ENCODE measurements around the gene CELF1. TPM values are rescaled to one million over a fixed set of nuclear protein-coding genes. Genes with fewer than 3 reads are reported as not detected.

CELF1 gene
- total RNA-seq, 1 experiment from 2014 or later: 173 TPM

DNA sequence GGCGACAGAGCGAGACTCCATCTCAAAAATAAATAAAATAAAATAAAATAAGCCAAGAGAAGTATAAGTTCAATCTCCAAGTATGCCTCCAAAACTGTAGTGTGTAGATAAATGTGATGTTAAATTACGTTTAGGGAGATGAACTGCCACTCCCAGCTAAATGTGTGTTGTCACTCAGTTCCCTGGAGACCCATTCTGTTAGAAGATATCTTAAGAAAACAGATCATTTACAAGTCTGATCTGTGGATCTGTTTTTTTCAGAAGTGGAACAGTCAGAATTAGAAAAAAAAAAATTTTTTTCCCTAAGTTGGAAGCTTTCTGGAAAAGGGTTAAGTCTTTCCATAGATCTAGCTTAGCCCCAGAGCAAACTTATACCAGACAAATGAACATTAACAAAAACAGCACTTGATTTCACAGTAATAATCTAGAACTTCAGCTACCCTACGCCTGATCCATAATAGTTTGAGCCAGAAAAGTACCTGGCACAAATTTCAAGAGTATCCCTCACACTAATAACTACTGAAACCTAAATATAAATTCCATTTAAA lies 18.2 kb downstream of the CELF1 start:
- H3K9me3 Mint-ChIP-seq (ENCODE audit: unreplicated experiment): no peaks in the 10 kb centered on the region
- ChIA-PET POLR2A (interaction anchor here (0.8 to 4.7 kb wide), 3 partner anchors 11 to 24 kb away, joined by 3 to 23 read pairs (median 12); no protein-coding TSS in a partner anchor), CTCF (interaction anchor here (0.6 to 1.9 kb wide), 4 partner anchors 16 to 335 kb away, joined by 3 to 4 read pairs (median 4); no protein-coding TSS in a partner anchor)
- peaks cover 22% of the 10 kb centered on the region for H3K4me1 Mint-ChIP-seq (ENCODE audit: insufficient read depth, unreplicated experiment)
- intact Hi-C loops (cut with micrococcal nuclease): no loop called here
- BruUV-seq (replicated peaks): no TSS peak
- no peak overlapping the region for H3K27ac Mint-ChIP-seq (ENCODE audit: low read depth, unreplicated experiment)
- H3K27me3 Mint-ChIP-seq (ENCODE audit: insufficient read depth, unreplicated experiment): no peaks in the 10 kb centered on the region
- no peak overlapping the region for H3K4me3 Mint-ChIP-seq (ENCODE audit: unreplicated experiment)
- peaks cover 26% of the 10 kb centered on the region for H3K36me3 Mint-ChIP-seq (ENCODE audit: insufficient read depth, unreplicated experiment)
- no peak for TF ChIP-seq CTCF (IDR thresholded peaks at IDR 0.05; ENCODE audit: unreplicated experiment)
- no peak for DNase-seq (ENCODE audit: unreplicated experiment)

- TF ChIP-seq CTCF (IDR thresholded peaks at IDR 0.05; ENCODE audit: unreplicated experiment): no peak
- no TSS peak for BruUV-seq (replicated peaks)
- Mint-ChIP-seq H3K27ac (ENCODE audit: low read depth, unreplicated experiment) (no peak overlapping the region), H3K9me3 (ENCODE audit: unreplicated experiment) (no peaks in the 10 kb centered on the region), H3K27me3 (ENCODE audit: insufficient read depth, unreplicated experiment) (no peaks in the 10 kb centered on the region), H3K4me3 (ENCODE audit: unreplicated experiment) (no peak overlapping the region), H3K4me1 (ENCODE audit: insufficient read depth, unreplicated experiment) (peaks cover 15% of the 10 kb centered on the region), H3K36me3 (ENCODE audit: insufficient read depth, unreplicated experiment) (peaks cover 33% of the 10 kb centered on the region)
- POLR2A ChIA-PET: interaction anchor here (1.2 to 4.7 kb wide), 3 partner anchors 10 to 18 kb away, joined by 4 to 23 read pairs (median 12); no protein-coding TSS in a partner anchor
- no peak for DNase-seq (ENCODE audit: unreplicated experiment)
- CTCF ChIA-PET: interaction anchor here (0.7 to 1.9 kb wide), 5 partner anchors 12 to 23 kb away, joined by 3 to 4 read pairs (median 4); no protein-coding TSS in a partner anchor
- intact Hi-C loops (cut with micrococcal nuclease): no loop called here
These were observed 19.2 kb downstream of the CELF1 start for GRCh38 chr11:47533690-47534151.

DNA sequence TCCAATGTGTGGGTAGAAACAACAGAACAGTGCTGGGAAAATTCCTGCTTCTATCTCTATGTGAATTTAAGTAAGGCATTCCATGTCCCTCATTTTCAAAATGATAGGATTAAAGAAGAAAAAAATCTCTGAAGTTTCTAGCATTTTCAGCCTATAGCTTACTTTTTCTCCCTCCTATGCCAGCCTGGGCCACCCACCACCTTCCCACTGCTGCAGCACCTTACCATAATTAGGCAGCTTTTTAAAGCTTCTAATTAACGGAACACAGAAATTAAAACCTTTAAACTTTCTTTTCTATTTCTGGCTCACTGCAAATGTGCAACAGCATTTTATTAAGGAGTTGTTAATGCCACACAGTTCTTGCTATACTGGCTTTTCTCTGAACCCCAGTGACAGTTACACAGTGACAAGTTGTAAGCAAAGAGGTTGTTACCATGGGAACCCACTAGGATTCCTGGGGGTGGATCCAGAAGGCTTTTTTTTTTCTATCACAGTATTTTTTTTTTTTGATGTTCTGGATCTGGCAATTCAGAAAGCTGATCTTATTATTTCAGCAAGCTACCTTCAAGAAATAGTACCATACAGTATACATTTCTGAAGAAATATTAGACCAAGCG lies 20.2 kb downstream of the CELF1 start:
- H3K27ac Mint-ChIP-seq (ENCODE audit: low read depth, unreplicated experiment): no peak overlapping the region

More for the DNA sequence above, 20.2 kb downstream of the CELF1 start:
- no peak for DNase-seq (ENCODE audit: unreplicated experiment)
- Mint-ChIP-seq H3K9me3 (ENCODE audit: unreplicated experiment) (no peaks in the 10 kb centered on the region), H3K27me3 (ENCODE audit: insufficient read depth, unreplicated experiment) (no peaks in the 10 kb centered on the region), H3K4me3 (ENCODE audit: unreplicated experiment) (no peak overlapping the region), H3K36me3 (ENCODE audit: insufficient read depth, unreplicated experiment) (peaks cover 33% of the 10 kb centered on the region), H3K4me1 (ENCODE audit: insufficient read depth, unreplicated experiment) (peaks cover 12% of the 10 kb centered on the region)
- ChIA-PET POLR2A (interaction anchor here (1.2 to 2.9 kb wide), 4 partner anchors 8 to 19 kb away, joined by 3 to 14 read pairs (median 8); no protein-coding TSS in a partner anchor), CTCF (interaction anchor here (0.5 to 2.3 kb wide), 4 partner anchors 16 to 34 kb away, joined by 3 to 6 read pairs (median 4); no protein-coding TSS in a partner anchor)
- no peak for TF ChIP-seq CTCF (IDR thresholded peaks at IDR 0.05; ENCODE audit: unreplicated experiment)
- intact Hi-C loops (cut with micrococcal nuclease): no loop called here
- BruUV-seq (replicated peaks): no TSS peak

Measured in MCF 10A (cell line).